Measurements from ENCODE around the gene ZRANB1. TPM values are rescaled to one million over a fixed set of nuclear protein-coding genes. Genes with fewer than 3 reads are reported as not detected.

The ZRANB1 gene
- total RNA-seq, 4 donors from 2014 or later = 25.9 to 34.2 (median 34.1) TPM

- DNase-seq (ENCODE audit: low spot score) (no peak), ATAC-seq (ENCODE audit: low FRiP score) (no peak)
- TF ChIP-seq CTCF (IDR thresholded peaks at IDR 0.05) = no peak
Measured at GRCh38 chr10:124939290-124939689, 2.6 kb upstream of the ZRANB1 start.

- no peak for ATAC-seq (ENCODE audit: low FRiP score)
- no peak for TF ChIP-seq CTCF (IDR thresholded peaks at IDR 0.05)
- DNase-seq (ENCODE audit: low spot score) = no peak
Measured at GRCh38 chr10:124942317-124943169, 620 bp downstream of the ZRANB1 start.

- TF ChIP-seq CTCF (IDR thresholded peaks at IDR 0.05) = no peak
- no peak for DNase-seq (ENCODE audit: low spot score)
- no peak for ATAC-seq (ENCODE audit: low FRiP score)
Measured at GRCh38 chr10:124943301-124944092, 1.6 kb downstream of the ZRANB1 start.

- ATAC-seq (ENCODE audit: low FRiP score) (no peak), DNase-seq (ENCODE audit: low spot score) (no peak)
- no peak for TF ChIP-seq CTCF (IDR thresholded peaks at IDR 0.05)
Measured at GRCh38 chr10:124944982-124945381, 3.1 kb downstream of the ZRANB1 start.

- DNase-seq (ENCODE audit: low spot score) = no peak
- no peak for TF ChIP-seq CTCF (IDR thresholded peaks at IDR 0.05)
- no peak for ATAC-seq (ENCODE audit: low FRiP score)
Measured at GRCh38 chr10:124946945-124947344, 5.0 kb downstream of the ZRANB1 start.

- no peak for TF ChIP-seq CTCF (IDR thresholded peaks at IDR 0.05)
- no peak for DNase-seq (ENCODE audit: low spot score)
- ATAC-seq (ENCODE audit: low FRiP score) = no peak
Measured at GRCh38 chr10:124949543-124949942, 7.6 kb downstream of the ZRANB1 start.
